K562 (cell line): ENCODE results near the gene ZNF668. TPM values are rescaled to one million over a fixed set of nuclear protein-coding genes. Genes with fewer than 3 reads are reported as not detected.

Source experiments
- ARID3B ChIP-seq: fragments of 250-450 bp; sonication (Bioruptor Pico); IDR thresholded peaks from 2 replicates; pipeline ENCODE4 v1.4.0; 2020; ENCODE audit warnings: borderline replicate concordance
- FOSL1 ChIP-seq: fragments of 200-800 bp; sonication (Bioruptor generic); conservative IDR thresholded peaks from 2 replicates; pipeline ENCODE4 v1.6.1; 2016; ENCODE audit warnings: missing genetic modification characterization, missing compliant biosample characterization
- KDM5B ChIP-seq: fragments of 200-600 bp; sonication (generic); IDR thresholded peaks from 2 replicates; pipeline ENCODE4 v1.6.1; 2012; ENCODE audit warnings: low read depth, mild to moderate bottlenecking, moderate library complexity, low read length, control low read depth, inconsistent platforms; ENCODE audit not compliant: insufficient replicate concordance
- KHSRP ChIP-seq: fragments of 450-650 bp; IDR thresholded peaks from 2 replicates; pipeline ENCODE4 v1.6.1; 2017
- NFRKB ChIP-seq: fragments of 450-650 bp; IDR thresholded peaks from 2 replicates; pipeline ENCODE4 v1.6.1; 2016; ENCODE audit warnings: low read depth
- NR2C1 ChIP-seq, 2 experiments: fragments of 450-650 bp; IDR thresholded peaks; 2 replicates each; pipeline ENCODE4 v1.6.1; 2017; ENCODE audit warnings: mild to moderate bottlenecking in 2 of 2, antibody characterized with exemption in 1 of 2, inconsistent platforms in 1 of 2, missing compliant biosample characterization in 1 of 2, missing genetic modification characterization in 1 of 2
- RB1 ChIP-seq: fragments of 450-650 bp; IDR thresholded peaks from 2 replicates; pipeline ENCODE4 v1.6.1; 2017; ENCODE audit warnings: low read depth, mild to moderate bottlenecking
- SLC30A9 ChIP-seq: fragments of 250-450 bp; sonication (Bioruptor Pico); IDR thresholded peaks from 2 replicates; pipeline ENCODE4 v1.8.0; 2022; ENCODE audit warnings: mild to moderate bottlenecking, moderate library complexity
- SNRNP70 ChIP-seq: fragments of 200-400 bp; formaldehyde crosslinking; optimal IDR thresholded peaks from 2 replicates; pipeline ENCODE3; 2017; ENCODE audit warnings: low read depth, low read length
- SPI1 ChIP-seq: IDR thresholded peaks from 2 replicates; pipeline ENCODE4 v1.6.1; 2011; ENCODE audit warnings: low read depth, low read length, control low read depth, borderline replicate concordance
- TOE1 ChIP-seq, 2 experiments: fragments of 450-650 bp in 1 of 2; sonication (generic) in 1 of 2; formaldehyde crosslinking in 1 of 2; IDR thresholded peaks; 2 replicates each; pipeline versions ENCODE4 v1.7.1 to v1.8.0; 2016 to 2022; ENCODE audit warnings: borderline replicate concordance in 2 of 2, mild to moderate bottlenecking in 2 of 2, antibody characterized with exemption in 1 of 2, inconsistent platforms in 1 of 2, low read depth in 1 of 2, missing genetic modification reagents in 1 of 2, moderate library complexity in 1 of 2
- ZNF12 ChIP-seq: sonication (generic); formaldehyde crosslinking; IDR thresholded peaks from 2 replicates; pipeline ENCODE4 v1.4.0; 2020; ENCODE audit warnings: mild to moderate bottlenecking, missing genetic modification reagents
- ZNF77 ChIP-seq: fragments of 250-450 bp; sonication (Bioruptor Pico); IDR thresholded peaks from 2 replicates; pipeline ENCODE4 v1.5.0; 2020
- polyA plus RNA-seq, 8 experiments: library from polyadenylated mRNA; depleted of rRNA in 4 of 8; stranded (reverse) in 5 of 8; unstranded in 3 of 8; fragments of >200 nt; fragmentation: Nextera tagmentation in 2 of 8; fragmentation: Illumina TruSeq in 1 of 8; extraction: Ambion mirVana in 2 of 8; extraction: Trizol in 1 of 8; gene quantifications; 2 replicates each; pipeline versions ENCODE4 v1.2.1 to v1.2.3, GENCODE V29; 2011 to 2014; ENCODE audit warnings: inconsistent platforms in 1 of 8, missing spikeins in 1 of 8
- total RNA-seq, 7 experiments: library from RNA; depleted of rRNA in 6 of 7; stranded (reverse); fragments of >200 nt in 6 of 7; fragmentation: Illumina TruSeq in 2 of 7; extraction: Trizol in 2 of 7; gene quantifications; 2 replicates each; pipeline versions ENCODE4 v1.2.1 to v1.2.3, GENCODE V29; 2011 to 2021; ENCODE audit warnings: low replicate concordance in 1 of 7
- TF ChIP-seq, protein P1 (sequence below): IDR thresholded peaks from 3 replicates; pipeline ENCODE4 v1.6.1; 2011; ENCODE audit warnings: borderline replicate concordance, mild to moderate bottlenecking, moderate library complexity; ENCODE audit not compliant: insufficient read length; ENCODE audit errors: extremely low read depth
- TF ChIP-seq, protein P2 (sequence below): fragments of 450-650 bp; formaldehyde crosslinking; IDR thresholded peaks from 2 replicates; pipeline ENCODE4 v1.4.0; 2022; ENCODE audit warnings: mild to moderate bottlenecking, moderate library complexity
- TF ChIP-seq, protein P3 (sequence below): sonication (generic); formaldehyde crosslinking; IDR thresholded peaks from 2 replicates; pipeline ENCODE4 v1.8.0; 2022; ENCODE audit warnings: missing genetic modification reagents, mild to moderate bottlenecking, moderate library complexity, borderline replicate concordance
- TF ChIP-seq, protein P4 (sequence below): fragments of 250-450 bp; sonication (Bioruptor Pico); IDR thresholded peaks from 2 replicates; pipeline ENCODE4 v1.5.0; 2021

Gene ZNF668
- total and polyA plus RNA-seq, 9 of the 15 experiments (the other 6 are each of a cell fraction or from before 2014, with no cell fraction given), result 0.04 to 15.3 (median 3.8) TPM; not detected in 1

DNA sequence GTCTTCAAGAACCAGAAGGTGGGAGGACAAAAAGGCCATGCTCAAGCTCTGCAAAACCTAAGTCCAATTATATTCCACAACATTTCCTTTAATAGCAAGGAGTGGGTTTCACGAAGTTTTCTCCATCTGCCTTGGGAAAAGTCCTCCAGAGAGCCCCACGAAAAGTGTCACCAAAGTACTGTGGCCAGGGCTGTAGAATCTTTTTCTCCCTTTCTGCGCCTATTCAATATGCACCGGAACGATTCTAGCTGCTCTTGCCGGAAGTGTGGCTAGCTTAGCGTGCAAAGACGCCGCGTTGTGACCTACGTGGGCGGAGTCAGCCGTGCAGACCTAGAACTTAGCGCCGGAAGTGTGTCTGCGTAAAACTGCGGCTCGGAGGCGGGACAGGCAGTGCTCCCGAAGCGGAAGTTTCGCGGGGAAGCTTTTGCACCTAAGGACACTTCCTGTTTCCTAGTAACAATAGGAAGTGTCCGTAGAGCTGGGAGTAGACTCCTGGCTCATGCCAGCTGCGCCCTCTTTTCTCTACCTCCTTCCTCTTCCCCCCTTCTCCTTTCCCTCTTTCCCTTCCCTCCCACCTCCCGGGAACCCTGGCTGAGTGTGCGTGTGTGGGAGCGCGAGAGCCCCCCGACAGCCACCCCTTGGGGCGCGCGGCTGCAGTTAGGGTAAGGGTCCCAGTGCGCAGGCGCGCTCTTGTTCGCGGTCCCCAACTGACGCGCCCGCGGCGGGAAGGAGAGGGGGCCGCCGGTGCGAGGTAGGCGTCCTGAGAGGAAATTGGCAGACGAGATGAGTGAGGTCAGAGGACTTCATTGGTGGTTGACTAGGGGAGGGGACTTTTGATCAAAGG lies at the start of gene ZNF668, which contains the start of gene ZNF646 (continued):
- TF ChIP-seq, protein P1, sequence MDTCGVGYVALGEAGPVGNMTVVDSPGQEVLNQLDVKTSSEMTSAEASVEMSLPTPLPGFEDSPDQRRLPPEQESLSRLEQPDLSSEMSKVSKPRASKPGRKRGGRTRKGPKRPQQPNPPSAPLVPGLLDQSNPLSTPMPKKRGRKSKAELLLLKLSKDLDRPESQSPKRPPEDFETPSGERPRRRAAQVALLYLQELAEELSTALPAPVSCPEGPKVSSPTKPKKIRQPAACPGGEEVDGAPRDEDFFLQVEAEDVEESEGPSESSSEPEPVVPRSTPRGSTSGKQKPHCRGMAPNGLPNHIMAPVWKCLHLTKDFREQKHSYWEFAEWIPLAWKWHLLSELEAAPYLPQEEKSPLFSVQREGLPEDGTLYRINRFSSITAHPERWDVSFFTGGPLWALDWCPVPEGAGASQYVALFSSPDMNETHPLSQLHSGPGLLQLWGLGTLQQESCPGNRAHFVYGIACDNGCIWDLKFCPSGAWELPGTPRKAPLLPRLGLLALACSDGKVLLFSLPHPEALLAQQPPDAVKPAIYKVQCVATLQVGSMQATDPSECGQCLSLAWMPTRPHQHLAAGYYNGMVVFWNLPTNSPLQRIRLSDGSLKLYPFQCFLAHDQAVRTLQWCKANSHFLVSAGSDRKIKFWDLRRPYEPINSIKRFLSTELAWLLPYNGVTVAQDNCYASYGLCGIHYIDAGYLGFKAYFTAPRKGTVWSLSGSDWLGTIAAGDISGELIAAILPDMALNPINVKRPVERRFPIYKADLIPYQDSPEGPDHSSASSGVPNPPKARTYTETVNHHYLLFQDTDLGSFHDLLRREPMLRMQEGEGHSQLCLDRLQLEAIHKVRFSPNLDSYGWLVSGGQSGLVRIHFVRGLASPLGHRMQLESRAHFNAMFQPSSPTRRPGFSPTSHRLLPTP, result no peak
- no peak for TF ChIP-seq FOSL1 (tag)
- TF ChIP-seq SNRNP70, result no peak
- peak; percentile 63 for TF ChIP-seq ZNF12 (CRISPR knock-in tag)
- TF ChIP-seq KHSRP, result 0 out of 2 replicates have a peak, but pooled peaks have one; percentile 20
- TF ChIP-seq SLC30A9, result no peak
- TF ChIP-seq, protein P2, sequence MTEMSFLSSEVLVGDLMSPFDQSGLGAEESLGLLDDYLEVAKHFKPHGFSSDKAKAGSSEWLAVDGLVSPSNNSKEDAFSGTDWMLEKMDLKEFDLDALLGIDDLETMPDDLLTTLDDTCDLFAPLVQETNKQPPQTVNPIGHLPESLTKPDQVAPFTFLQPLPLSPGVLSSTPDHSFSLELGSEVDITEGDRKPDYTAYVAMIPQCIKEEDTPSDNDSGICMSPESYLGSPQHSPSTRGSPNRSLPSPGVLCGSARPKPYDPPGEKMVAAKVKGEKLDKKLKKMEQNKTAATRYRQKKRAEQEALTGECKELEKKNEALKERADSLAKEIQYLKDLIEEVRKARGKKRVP (CRISPR knock-in tag), result no peak
- TF ChIP-seq ZNF77 (CRISPR knock-in tag), result no peak
- peak; percentile 77 for TF ChIP-seq KDM5B
- 0 out of 2 replicates have a peak, but pooled peaks have one; percentile 57 for TF ChIP-seq ARID3B (CRISPR knock-in tag)
- TF ChIP-seq, protein P3, sequence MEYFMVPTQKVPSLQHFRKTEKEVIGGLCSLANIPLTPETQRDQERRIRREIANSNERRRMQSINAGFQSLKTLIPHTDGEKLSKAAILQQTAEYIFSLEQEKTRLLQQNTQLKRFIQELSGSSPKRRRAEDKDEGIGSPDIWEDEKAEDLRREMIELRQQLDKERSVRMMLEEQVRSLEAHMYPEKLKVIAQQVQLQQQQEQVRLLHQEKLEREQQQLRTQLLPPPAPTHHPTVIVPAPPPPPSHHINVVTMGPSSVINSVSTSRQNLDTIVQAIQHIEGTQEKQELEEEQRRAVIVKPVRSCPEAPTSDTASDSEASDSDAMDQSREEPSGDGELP, result peak; percentile 88
- peak; percentile 94 for TF ChIP-seq SPI1
- TF ChIP-seq NFRKB, result peak; percentile 40; the same call in 1 of the 2 replicates
- TF ChIP-seq, protein P4, sequence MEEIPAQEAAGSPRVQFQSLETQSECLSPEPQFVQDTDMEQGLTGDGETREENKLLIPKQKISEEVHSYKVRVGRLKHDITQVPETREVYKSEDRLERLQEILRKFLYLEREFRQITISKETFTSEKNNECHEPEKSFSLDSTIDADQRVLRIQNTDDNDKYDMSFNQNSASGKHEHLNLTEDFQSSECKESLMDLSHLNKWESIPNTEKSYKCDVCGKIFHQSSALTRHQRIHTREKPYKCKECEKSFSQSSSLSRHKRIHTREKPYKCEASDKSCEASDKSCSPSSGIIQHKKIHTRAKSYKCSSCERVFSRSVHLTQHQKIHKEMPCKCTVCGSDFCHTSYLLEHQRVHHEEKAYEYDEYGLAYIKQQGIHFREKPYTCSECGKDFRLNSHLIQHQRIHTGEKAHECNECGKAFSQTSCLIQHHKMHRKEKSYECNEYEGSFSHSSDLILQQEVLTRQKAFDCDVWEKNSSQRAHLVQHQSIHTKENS (CRISPR knock-in tag), result no peak
- TF ChIP-seq RB1, result peak; percentile 63
- TF ChIP-seq NR2C1 (IDR thresholded peaks at IDR 0.05), result peak; percentile 90
- TF ChIP-seq NR2C1 (tag; IDR thresholded peaks at IDR 0.05), result peak; percentile 93
- TF ChIP-seq TOE1 (IDR thresholded peaks at IDR 0.05; ENCODE audit: borderline replicate concordance), result no peak
- 0 out of 2 replicates have a peak, but pooled peaks have one; percentile 72 for TF ChIP-seq TOE1 (CRISPR knock-in tag; IDR thresholded peaks at IDR 0.05; ENCODE audit: borderline replicate concordance, low read depth)
